K562 (cell line): ENCODE results near the gene SDCBP2. TPM values are rescaled to one million over a fixed set of nuclear protein-coding genes. Genes with fewer than 3 reads are reported as not detected.

Source experiments
- ATAC-seq: fragments of 200-7000 bp; cut with Tn5 transposase; 3 replicates; pipeline ENCODE4 v1.9.1; 2020; ENCODE audit warnings: moderate library complexity
- BruUV-seq: library from RNA; stranded (reverse); fragments of 400-500 nt; replicated peaks from 2 replicates; lab custom pipeline; 2021; lab: Mats Ljungman, UMichigan
- CTCF ChIA-PET: fragments of 300-600 bp; formaldehyde crosslinking; extraction: SDS; loops from one replicate; lab custom pipeline; 2021; ENCODE audit warnings: low intra/inter-chr PET ratio; lab: Yijun Ruan, JAX
- POLR2A ChIA-PET: fragments of 300-600, 350-650 bp; sonication (Branson Sonifier 250); formaldehyde crosslinking; extraction: SDS; loops from one replicate; lab custom pipeline; 2021; ENCODE audit warnings: antibody characterized with exemption, inconsistent platforms; lab: Yijun Ruan, JAX
- DNase-seq, 4 experiments: peaks; one replicate each; pipeline versions ENCODE4 v3.0.0 to v3.0.0-alpha.2; 2011 to 2018; ENCODE audit warnings: low spot score in 3 of 4, mixed read lengths in 3 of 4; ENCODE audit errors: extremely low read depth in 1 of 4
- FAIRE-seq: peaks from 2 replicates; lab custom pipeline; 2011; peaks lifted over from hg19 to GRCh38; lab: Jason Lieb, UNC
- H2AFZ ChIP-seq: 2 replicates; pipeline ENCODE4 v1.6.0; 2011; ENCODE audit warnings: low read depth, low read length, control low read depth, inconsistent platforms
- H3K27ac ChIP-seq: fragments of 200-600 bp; 3 replicates; pipeline ENCODE4 v1.8.0; 2011; ENCODE audit warnings: low read depth, mild to moderate bottlenecking, control low read depth, inconsistent platforms, low read length, moderate library complexity, mixed read lengths; ENCODE audit errors: extremely low read depth
- H3K27me3 ChIP-seq, 2 experiments: fragments of 300-600 bp in 1 of 2; 2 replicates in 1 of 2; 3 replicates in 1 of 2; pipeline versions ENCODE4 v1.6.0 to v1.8.0; 2011; ENCODE audit warnings: inconsistent platforms in 2 of 2, low read length in 2 of 2, mild to moderate bottlenecking in 1 of 2, mixed read lengths in 1 of 2, moderate library complexity in 1 of 2; ENCODE audit not compliant: control insufficient read depth in 2 of 2, insufficient read depth in 2 of 2
- H3K36me3 ChIP-seq: fragments of 300-600 bp; 3 replicates; pipeline ENCODE4 v1.8.0; 2011; ENCODE audit warnings: mild to moderate bottlenecking, low read length, inconsistent platforms; ENCODE audit not compliant: control insufficient read depth, insufficient read depth
- H3K4me1 ChIP-seq, 2 experiments: fragments of 200-600 bp in 1 of 2; replicated peaks in 1 of 2; 2 replicates in 1 of 2; 3 replicates in 1 of 2; pipeline versions ENCODE4 v1.5.1 to v1.8.0; 2011; ENCODE audit warnings: inconsistent platforms in 2 of 2, low read length in 2 of 2, mild to moderate bottlenecking in 1 of 2, mixed read lengths in 1 of 2, moderate library complexity in 1 of 2; ENCODE audit not compliant: control insufficient read depth in 2 of 2, insufficient read depth in 2 of 2
- H3K4me2 ChIP-seq: 2 replicates; pipeline ENCODE4 v1.6.1; 2011; ENCODE audit warnings: low read length, control low read depth, inconsistent platforms, mixed read lengths; ENCODE audit not compliant: insufficient read depth
- H3K4me3 ChIP-seq: fragments of 200-600 bp; sonication (generic), shearing (Covaris generic); 2 replicates; pipeline ENCODE4 v1.5.1; 2016; ENCODE audit warnings: control low read depth, inconsistent platforms
- H3K79me2 ChIP-seq: fragments of 200-600 bp; 3 replicates; pipeline ENCODE4 v1.8.0; 2011; ENCODE audit warnings: low read length, inconsistent platforms; ENCODE audit not compliant: control insufficient read depth, insufficient read depth
- H3K9ac ChIP-seq, 2 experiments: 2 replicates each; pipeline versions ENCODE4 v1.6.0 to v1.6.1; 2011; ENCODE audit warnings: low read depth in 2 of 2, low read length in 2 of 2, control low read depth in 1 of 2, inconsistent platforms in 1 of 2, mild to moderate bottlenecking in 1 of 2, mixed read lengths in 1 of 2; ENCODE audit not compliant: insufficient read depth in 1 of 2
- H3K9me1 ChIP-seq: one replicate; pipeline ENCODE4 v1.6.0; 2011; ENCODE audit warnings: inconsistent platforms, mild to moderate bottlenecking, low read length, moderate library complexity; ENCODE audit not compliant: control insufficient read depth, insufficient read depth
- H3K9me3 ChIP-seq: replicated peaks from 2 replicates; pipeline ENCODE4 v1.5.1; 2011; ENCODE audit warnings: low read depth, low read length, inconsistent platforms; ENCODE audit not compliant: control insufficient read depth, insufficient read depth
- H4K20me1 ChIP-seq: replicated peaks from 2 replicates; pipeline ENCODE4 v1.6.1; 2011; ENCODE audit warnings: low read length, inconsistent platforms, mixed read lengths; ENCODE audit not compliant: control insufficient read depth, insufficient read depth
- ARID1B ChIP-seq: fragments of 450-650 bp; IDR thresholded peaks from 2 replicates; pipeline ENCODE4 v1.6.1; 2016; ENCODE audit warnings: antibody characterized with exemption, mild to moderate bottlenecking, inconsistent platforms
- BCOR ChIP-seq: fragments of 450-650 bp; IDR thresholded peaks from 2 replicates; pipeline ENCODE4 v1.6.1; 2016
- CREB1 ChIP-seq, 2 experiments: sonication (generic) in 1 of 2; formaldehyde crosslinking in 1 of 2; IDR thresholded peaks; 2 replicates each; pipeline versions ENCODE4 v1.6.1 to v1.8.0; 2012 to 2022; ENCODE audit warnings: inconsistent platforms in 1 of 2, mild to moderate bottlenecking in 1 of 2, missing genetic modification reagents in 1 of 2, moderate library complexity in 1 of 2
- ETV6 ChIP-seq, 3 experiments: fragments of 150-350 bp in 1 of 3; sonication (generic) in 1 of 3; formaldehyde crosslinking in 1 of 3; IDR thresholded peaks; 2 replicates each; pipeline versions ENCODE4 v1.6.1 to v1.8.0; 2014 to 2022; ENCODE audit warnings: borderline replicate concordance in 2 of 3, low read depth in 2 of 3, antibody characterized with exemption in 1 of 3, low read length in 1 of 3, mild to moderate bottlenecking in 1 of 3, missing genetic modification reagents in 1 of 3
- FOXM1 ChIP-seq, 2 experiments: fragments of 450-650 bp in 1 of 2; sonication (generic) in 1 of 2; formaldehyde crosslinking in 1 of 2; IDR thresholded peaks; 2 replicates each; pipeline versions ENCODE4 v1.6.1 to v1.9.0; 2017 to 2022; ENCODE audit warnings: low read depth in 2 of 2, mild to moderate bottlenecking in 2 of 2, missing genetic modification reagents in 1 of 2, moderate library complexity in 1 of 2
- MIER1 ChIP-seq: fragments of 450-650 bp; IDR thresholded peaks from 2 replicates; pipeline ENCODE4 v1.6.1; 2016; ENCODE audit warnings: antibody characterized with exemption, mild to moderate bottlenecking, low read depth
- RB1 ChIP-seq: fragments of 450-650 bp; IDR thresholded peaks from 2 replicates; pipeline ENCODE4 v1.6.1; 2017; ENCODE audit warnings: low read depth, mild to moderate bottlenecking
- ZKSCAN8 ChIP-seq: fragments of 200-800 bp; sonication (Bioruptor generic); IDR thresholded peaks from 2 replicates; pipeline ENCODE4 v1.6.1; 2016; ENCODE audit warnings: missing genetic modification characterization, missing compliant biosample characterization
- ZNF174 ChIP-seq: fragments of 250-450 bp; sonication (Bioruptor Pico); IDR thresholded peaks from 2 replicates; pipeline ENCODE4 v1.4.0; 2020; ENCODE audit warnings: mild to moderate bottlenecking
- ZNF197 ChIP-seq: fragments of 200-800 bp; sonication (Bioruptor generic); IDR thresholded peaks from 2 replicates; pipeline ENCODE4 v1.6.1; 2016; ENCODE audit warnings: low read depth, missing genetic modification characterization, missing compliant biosample characterization
- ZNF311 ChIP-seq: fragments of 250-450 bp; sonication (Bioruptor Pico); IDR thresholded peaks from 2 replicates; pipeline ENCODE4 v1.4.0; 2020; ENCODE audit warnings: mild to moderate bottlenecking, moderate library complexity
- WGBS: fragments of 100-300 bp; shearing (Covaris generic); methylation state at CpG from one replicate; pipeline ENCODE4 v1.1.6; 2016; ENCODE audit warnings: low coverage, mixed read lengths; ENCODE audit not compliant: insufficient coverage; ENCODE audit errors: missing lambda C conversion rate; 5-methylcytosine and 5-hydroxymethylcytosine counted together
- in situ Hi-C: fragments of 300-500 bp; cut with MboI; formaldehyde crosslinking; loops from 4 replicates; pipeline ENCODE4 v1.15.0; 2018; ENCODE audit warnings: inconsistent platforms, mixed read lengths
- intact Hi-C: fragments of 100-400 bp; cut with micrococcal nuclease; formaldehyde crosslinking; loops from 2 replicates; pipeline ENCODE4 v1.14.2; 2022
- polyA plus RNA-seq, 8 experiments: library from polyadenylated mRNA; depleted of rRNA in 4 of 8; stranded (reverse) in 5 of 8; unstranded in 3 of 8; fragments of >200 nt; fragmentation: Nextera tagmentation in 2 of 8; fragmentation: Illumina TruSeq in 1 of 8; extraction: Ambion mirVana in 2 of 8; extraction: Trizol in 1 of 8; gene quantifications; 2 replicates each; pipeline versions ENCODE4 v1.2.1 to v1.2.3, GENCODE V29; 2011 to 2014; ENCODE audit warnings: inconsistent platforms in 1 of 8, missing spikeins in 1 of 8
- total RNA-seq, 7 experiments: library from RNA; depleted of rRNA in 6 of 7; stranded (reverse); fragments of >200 nt in 6 of 7; fragmentation: Illumina TruSeq in 2 of 7; extraction: Trizol in 2 of 7; gene quantifications; 2 replicates each; pipeline versions ENCODE4 v1.2.1 to v1.2.3, GENCODE V29; 2011 to 2021; ENCODE audit warnings: low replicate concordance in 1 of 7
- TF ChIP-seq, protein P1 (sequence below): sonication (generic); formaldehyde crosslinking; IDR thresholded peaks from 2 replicates; pipeline ENCODE4 v1.8.0; 2022; ENCODE audit warnings: mild to moderate bottlenecking, low read depth, missing genetic modification reagents
- TF ChIP-seq, protein P2 (sequence below): fragments of 450-650 bp; formaldehyde crosslinking; IDR thresholded peaks from 2 replicates; pipeline ENCODE4 v1.4.0; 2020; ENCODE audit warnings: mild to moderate bottlenecking, moderate library complexity

Gene SDCBP2
- total and polyA plus RNA-seq, 9 of the 15 experiments (the other 6 are each of a cell fraction or from before 2014, with no cell fraction given) = 0.06 to 1.2 (median 0.80) TPM

DNA sequence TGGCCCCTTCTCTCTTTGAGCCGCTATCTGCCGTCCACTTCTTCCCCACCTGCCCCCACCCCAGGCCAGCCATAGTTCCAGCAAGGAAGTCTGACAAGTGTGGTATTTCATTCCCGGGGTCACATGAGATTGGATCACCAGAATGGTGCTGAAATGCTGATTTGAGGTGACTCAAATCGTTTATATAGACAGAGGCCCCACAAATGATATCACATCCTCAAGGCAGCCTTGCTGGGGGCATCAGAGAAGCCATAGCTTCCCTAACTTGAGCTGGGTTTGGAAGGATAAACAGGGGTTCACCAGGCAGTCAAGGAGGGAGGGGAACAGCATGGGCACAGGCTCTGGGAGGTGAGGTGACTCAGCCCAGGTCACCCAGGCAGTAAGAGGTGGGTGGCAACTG is 9.9 kb downstream of the SDCBP2 start:
- intact Hi-C loops = loop anchor here (10.0 kb wide), 1 partner anchor 186 kb away; no protein-coding TSS in a partner anchor
- Histone ChIP-seq H3K4me2 (no peak overlapping the region), H3K4me1 (peaks cover 0 to 4% of the 10 kb centered on the region in 2 experiments; a peak in 3 of 5 replicates), H3K79me2 (no peaks in the 10 kb centered on the region), H2AFZ (no peak overlapping the region), H3K9me1 (no peaks in the 10 kb centered on the region), H4K20me1 (no peaks in the 10 kb centered on the region), H3K4me3 (no peak overlapping the region), H3K27me3 (no peaks in the 10 kb centered on the region), H3K9ac (no peak overlapping the region), H3K27ac (no peak overlapping the region), H3K36me3 (no peaks in the 10 kb centered on the region), H3K9me3 (no peaks in the 10 kb centered on the region)
- FAIRE-seq = no peak
- TF ChIP-seq, protein P1, sequence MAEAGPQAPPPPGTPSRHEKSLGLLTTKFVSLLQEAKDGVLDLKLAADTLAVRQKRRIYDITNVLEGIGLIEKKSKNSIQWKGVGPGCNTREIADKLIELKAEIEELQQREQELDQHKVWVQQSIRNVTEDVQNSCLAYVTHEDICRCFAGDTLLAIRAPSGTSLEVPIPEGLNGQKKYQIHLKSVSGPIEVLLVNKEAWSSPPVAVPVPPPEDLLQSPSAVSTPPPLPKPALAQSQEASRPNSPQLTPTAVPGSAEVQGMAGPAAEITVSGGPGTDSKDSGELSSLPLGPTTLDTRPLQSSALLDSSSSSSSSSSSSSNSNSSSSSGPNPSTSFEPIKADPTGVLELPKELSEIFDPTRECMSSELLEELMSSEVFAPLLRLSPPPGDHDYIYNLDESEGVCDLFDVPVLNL (CRISPR knock-in tag) = no peak
- no peak for TF ChIP-seq ZKSCAN8
- TF ChIP-seq ARID1B = no peak
- no peak for TF ChIP-seq ZNF311 (CRISPR knock-in tag)
- no peak for TF ChIP-seq CREB1 (IDR thresholded peaks at IDR 0.05)
- TF ChIP-seq CREB1 (CRISPR knock-in tag; IDR thresholded peaks at IDR 0.05) = no peak
- TF ChIP-seq FOXM1 (IDR thresholded peaks at IDR 0.05; ENCODE audit: low read depth) = no peak
- no peak for TF ChIP-seq FOXM1 (CRISPR knock-in tag; IDR thresholded peaks at IDR 0.05; ENCODE audit: low read depth)
- TF ChIP-seq ZNF197 = no peak
- no peak for TF ChIP-seq MIER1
- TF ChIP-seq, protein P2, sequence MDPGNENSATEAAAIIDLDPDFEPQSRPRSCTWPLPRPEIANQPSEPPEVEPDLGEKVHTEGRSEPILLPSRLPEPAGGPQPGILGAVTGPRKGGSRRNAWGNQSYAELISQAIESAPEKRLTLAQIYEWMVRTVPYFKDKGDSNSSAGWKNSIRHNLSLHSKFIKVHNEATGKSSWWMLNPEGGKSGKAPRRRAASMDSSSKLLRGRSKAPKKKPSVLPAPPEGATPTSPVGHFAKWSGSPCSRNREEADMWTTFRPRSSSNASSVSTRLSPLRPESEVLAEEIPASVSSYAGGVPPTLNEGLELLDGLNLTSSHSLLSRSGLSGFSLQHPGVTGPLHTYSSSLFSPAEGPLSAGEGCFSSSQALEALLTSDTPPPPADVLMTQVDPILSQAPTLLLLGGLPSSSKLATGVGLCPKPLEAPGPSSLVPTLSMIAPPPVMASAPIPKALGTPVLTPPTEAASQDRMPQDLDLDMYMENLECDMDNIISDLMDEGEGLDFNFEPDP = no peak
- TF ChIP-seq RB1 = no peak
- no peak for TF ChIP-seq ETV6 (IDR thresholded peaks at IDR 0.05; ENCODE audit: borderline replicate concordance in 1 of 2, low read depth in 2 of 2, low read length in 1 of 2)
- TF ChIP-seq ETV6 (CRISPR knock-in tag; IDR thresholded peaks at IDR 0.05; ENCODE audit: borderline replicate concordance) = no peak
- TF ChIP-seq BCOR = no peak
- TF ChIP-seq ZNF174 (CRISPR knock-in tag) = no peak
- ChIA-PET CTCF (no interaction called here), POLR2A (interaction anchor here (0.8 to 1.0 kb wide), 2 partner anchors 20 to 134 kb away, joined by 3 read pairs; no protein-coding TSS in a partner anchor)
- ATAC-seq = no peak
- no peak for DNase-seq
- in situ Hi-C loops = no loop called here
- WGBS = 10% methylated on average over 2 of the region's 4 CpGs
- BruUV-seq = no TSS peak
